Kidney (tissue), 22 donors: Measurements from ENCODE around the gene SIPA1. TPM values are rescaled to one million over a fixed set of nuclear protein-coding genes. Genes with fewer than 3 reads are reported as not detected.
A peak's percentile ranks its signal among the peaks of the same experiment; 100 is the strongest.

Experiments
- DNase-seq, 5 donors: peaks; one replicate each; pipeline ENCODE4 v3.0.0-alpha.2; 2013 to 2020
- FAIRE-seq: peaks from 2 replicates; lab custom pipeline; 2012; peaks lifted over from hg19 to GRCh38; lab: Jason Lieb, UNC
- H3K27ac ChIP-seq, 2 donors: one replicate each; pipeline ENCODE4 v1.7.0; 2013; ENCODE audit warnings: low read depth in 2 of 2, low read length in 2 of 2, inconsistent platforms in 1 of 2
- H3K27me3 ChIP-seq: one replicate; pipeline ENCODE4 v1.7.1; 2013; ENCODE audit warnings: low read length, inconsistent platforms; ENCODE audit not compliant: control insufficient read depth, insufficient read depth
- H3K36me3 ChIP-seq, 3 donors: one replicate each; pipeline versions ENCODE4 v1.7.0 to v1.7.1; 2013; ENCODE audit warnings: low read length in 3 of 3, control low read depth in 1 of 3, inconsistent platforms in 1 of 3; ENCODE audit not compliant: insufficient read depth in 3 of 3, control insufficient read depth in 2 of 3
- H3K4me1 ChIP-seq, 3 donors: one replicate each; pipeline versions ENCODE4 v1.7.0 to v1.7.1; 2013; ENCODE audit warnings: low read length in 3 of 3, inconsistent platforms in 1 of 3, low read depth in 1 of 3; ENCODE audit not compliant: control insufficient read depth in 2 of 3, insufficient read depth in 2 of 3
- H3K4me3 ChIP-seq, 3 donors: one replicate each; pipeline versions ENCODE4 v1.7.0 to v1.8.1; 2013; ENCODE audit warnings: low read length in 3 of 3, control low read depth in 1 of 3, inconsistent platforms in 1 of 3
- H3K9ac ChIP-seq, 3 donors: one replicate each; pipeline versions ENCODE4 v1.7.0 to v1.7.1; 2013; ENCODE audit warnings: low read length in 3 of 3, control low read depth in 1 of 3, inconsistent platforms in 1 of 3
- H3K9me3 ChIP-seq, 3 donors: one replicate each; pipeline versions ENCODE4 v1.7.0 to v1.7.1; 2013; ENCODE audit warnings: low read length in 3 of 3, control low read depth in 1 of 3, inconsistent platforms in 1 of 3; ENCODE audit not compliant: control insufficient read depth in 2 of 3, insufficient read depth in 1 of 3
- CTCF ChIP-seq: IDR thresholded peaks from 3 replicates; pipeline ENCODE4 v1.5.1; 2012; ENCODE audit warnings: mild to moderate bottlenecking, moderate library complexity, borderline replicate concordance; ENCODE audit not compliant: insufficient read depth; ENCODE audit errors: extremely low read depth
- intact Hi-C: fragments of 100-400 bp; cut with DNase I; formaldehyde crosslinking; loops from one replicate; pipeline ENCODE4 v1.11.1; 2022
- long read RNA-seq, 10 donors: library from polyadenylated mRNA in 1 of 10; unstranded in 1 of 10; transcript quantifications; one replicate each; pipeline ENCODE4 v2.0.0 and lab custom pipeline, GENCODE V29; 2021 to 2026
- polyA plus RNA-seq: library from polyadenylated mRNA; stranded (reverse); fragments of 350-450 nt; fragmentation: Illumina TruSeq; extraction: RNeasy Lipid Tissue Mini Kit (QIAGEN cat#74804); gene quantifications from one replicate; pipeline ENCODE4 v1.2.3, GENCODE V29; 2014; ENCODE audit warnings: low read depth, low replicate concordance; ENCODE audit not compliant: insufficient read depth
- total RNA-seq: library from RNA; stranded (reverse); fragmentation: NEBNext Ultra II Directional; extraction: Animal tissue kit (Norgen Biotek cat#: 25700); gene quantifications from one replicate; pipeline ENCODE4 v1.2.1, GENCODE V29; 2021
- donor health status: control.
- donor health status: control.
- donor health status: control.
- donor health status: control.
- donor health status: control.
- donor health status: DM: yes; HTN: yes; CAD: no.
- donor health status: Normal renal cell carcinoma (clear cell type).

The SIPA1 gene, protein sequence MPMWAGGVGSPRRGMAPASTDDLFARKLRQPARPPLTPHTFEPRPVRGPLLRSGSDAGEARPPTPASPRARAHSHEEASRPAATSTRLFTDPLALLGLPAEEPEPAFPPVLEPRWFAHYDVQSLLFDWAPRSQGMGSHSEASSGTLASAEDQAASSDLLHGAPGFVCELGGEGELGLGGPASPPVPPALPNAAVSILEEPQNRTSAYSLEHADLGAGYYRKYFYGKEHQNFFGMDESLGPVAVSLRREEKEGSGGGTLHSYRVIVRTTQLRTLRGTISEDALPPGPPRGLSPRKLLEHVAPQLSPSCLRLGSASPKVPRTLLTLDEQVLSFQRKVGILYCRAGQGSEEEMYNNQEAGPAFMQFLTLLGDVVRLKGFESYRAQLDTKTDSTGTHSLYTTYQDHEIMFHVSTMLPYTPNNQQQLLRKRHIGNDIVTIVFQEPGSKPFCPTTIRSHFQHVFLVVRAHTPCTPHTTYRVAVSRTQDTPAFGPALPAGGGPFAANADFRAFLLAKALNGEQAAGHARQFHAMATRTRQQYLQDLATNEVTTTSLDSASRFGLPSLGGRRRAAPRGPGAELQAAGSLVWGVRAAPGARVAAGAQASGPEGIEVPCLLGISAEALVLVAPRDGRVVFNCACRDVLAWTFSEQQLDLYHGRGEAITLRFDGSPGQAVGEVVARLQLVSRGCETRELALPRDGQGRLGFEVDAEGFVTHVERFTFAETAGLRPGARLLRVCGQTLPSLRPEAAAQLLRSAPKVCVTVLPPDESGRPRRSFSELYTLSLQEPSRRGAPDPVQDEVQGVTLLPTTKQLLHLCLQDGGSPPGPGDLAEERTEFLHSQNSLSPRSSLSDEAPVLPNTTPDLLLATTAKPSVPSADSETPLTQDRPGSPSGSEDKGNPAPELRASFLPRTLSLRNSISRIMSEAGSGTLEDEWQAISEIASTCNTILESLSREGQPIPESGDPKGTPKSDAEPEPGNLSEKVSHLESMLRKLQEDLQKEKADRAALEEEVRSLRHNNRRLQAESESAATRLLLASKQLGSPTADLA
- total RNA-seq (71.0 TPM), polyA plus RNA-seq (46.4 TPM)
- long read RNA-seq, donor 1, partial matches to known transcripts: 0 of 2 reads
- long read RNA-seq, donor 1, other reads (novel, unspliced or antisense): 0 of 2 reads
- long read RNA-seq, donor 2, partial matches to known transcripts: 0 of 1 reads
- long read RNA-seq, donor 2, other reads (novel, unspliced or antisense): 0 of 1 reads
- long read RNA-seq, donor 3, partial matches to known transcripts: 0 of 2 reads
- long read RNA-seq, donor 3, other reads (novel, unspliced or antisense): 0 of 2 reads
- long read RNA-seq, donor 4, partial matches to known transcripts: 0 of 4 reads
- long read RNA-seq, donor 4, other reads (novel, unspliced or antisense): 0 of 4 reads
- long read RNA-seq, donor 5: 0 reads
- long read RNA-seq, donor 6, partial matches to known transcripts: 0 of 1 reads
- long read RNA-seq, donor 6, other reads (novel, unspliced or antisense): 0 of 1 reads
- long read RNA-seq, donor 7, transcript SIPA1-209 (16 exons, 3,521 nt): major isoform, 13 of 63 reads
- long read RNA-seq, donor 7, partial matches to known transcripts: 42 of 63 reads
- long read RNA-seq, donor 7, other reads (novel, unspliced or antisense): 8 of 63 reads
- long read RNA-seq, donor 8, partial matches to known transcripts: 0 of 3 reads
- long read RNA-seq, donor 8, other reads (novel, unspliced or antisense): 0 of 3 reads
- long read RNA-seq, donor 9, partial matches to known transcripts: 0 of 2 reads
- long read RNA-seq, donor 9, other reads (novel, unspliced or antisense): 0 of 2 reads
- long read RNA-seq, donor 10, partial matches to known transcripts: 0 of 2 reads
- long read RNA-seq, donor 10, other reads (novel, unspliced or antisense): 0 of 2 reads

- H3K4me1 ChIP-seq: peaks cover 0 to 29% (median 0%) of the 10 kb centered on the region in 3 donors
- no peaks in the 10 kb centered on the region for H3K27me3 ChIP-seq
- intact Hi-C loops: no loop called here
- H3K27ac ChIP-seq: peak within 1 kb of the TSS; percentile 83 to 87
- H3K9me3 ChIP-seq: no peaks in the 10 kb centered on the region
- H3K4me3 ChIP-seq: peak within 1 kb of the TSS; percentile 56 to 72 (median 64)
- H3K9ac ChIP-seq: peak within 1 kb of the TSS in 2 of 3 donors; percentile 63 to 85
- FAIRE-seq (no peak), DNase-seq (peak; percentile 83 to 93 (median 90))
- H3K36me3 ChIP-seq: peaks cover 4 to 17% (median 16%) of the 10 kb centered on the region in 3 donors
- TF ChIP-seq CTCF: peak; percentile 40
Observed at GRCh38 chr11:65637794-65638419, at the start of gene SIPA1. Gene SIPA1, plus strand, starts transcription at chr11:65638101. Its CDS starts 2,821 bp downstream, at chr11:65640922.

DNA sequence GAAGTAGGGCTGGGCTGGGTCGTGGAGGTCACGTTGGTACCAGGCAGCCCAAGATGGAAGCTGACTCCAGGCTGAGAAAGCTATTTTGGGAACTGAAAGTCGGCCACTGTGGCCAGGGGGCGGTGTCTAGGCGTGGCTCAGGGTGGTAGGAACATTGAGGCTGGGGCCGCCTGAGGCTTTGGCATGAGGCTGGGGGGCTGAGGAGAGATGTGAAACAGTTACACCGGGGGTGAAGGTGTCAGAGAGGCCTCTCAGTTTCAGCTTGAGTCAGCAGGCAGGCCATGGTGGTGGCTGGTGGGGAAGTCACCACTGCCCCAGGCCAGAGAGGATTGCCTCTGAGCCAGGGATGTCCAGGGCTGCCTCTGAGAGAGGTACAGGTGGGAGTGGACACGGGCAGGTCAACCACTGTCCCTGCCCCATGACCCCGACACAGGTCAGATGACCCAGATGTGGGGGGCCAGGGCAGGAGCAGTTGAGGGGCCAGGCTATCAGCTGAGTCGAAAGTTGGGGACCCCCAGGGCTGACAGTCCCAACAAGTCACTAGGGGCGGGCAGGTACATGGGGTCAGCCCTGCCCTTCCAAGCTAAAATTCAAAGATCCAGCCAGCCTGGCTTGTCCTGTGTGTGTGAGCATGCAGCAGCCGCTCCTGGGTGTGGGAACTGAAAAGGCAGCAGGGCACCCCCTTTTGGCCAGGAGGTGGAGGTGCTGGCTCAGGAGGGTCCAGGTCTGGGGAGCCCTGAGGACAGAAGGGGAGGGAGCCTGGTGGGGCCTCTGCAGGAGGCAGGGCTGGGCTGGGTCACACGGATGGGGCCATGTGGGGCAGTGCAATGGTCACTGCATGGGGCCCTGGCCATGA, 49.5 kb upstream of the SIPA1 start:
- Histone ChIP-seq H3K9me3 (no peaks in the 10 kb centered on the region), H3K4me1 (peaks cover 0 to 10% (median 0%) of the 10 kb centered on the region in 3 donors), H3K27me3 (no peaks in the 10 kb centered on the region), H3K4me3 (no peak overlapping the region), H3K9ac (no peak overlapping the region), H3K27ac (no peak overlapping the region), H3K36me3 (no peaks in the 10 kb centered on the region)
- DNase-seq (peak in 2 of 5 donors; percentile 51 to 84), FAIRE-seq (no peak)
- intact Hi-C loops: no loop called here
- peak; percentile 50 for TF ChIP-seq CTCF
